Natural killer cell (primary cell): ENCODE measurements around the gene MXD4. TPM values are rescaled to one million over a fixed set of nuclear protein-coding genes. Genes with fewer than 3 reads are reported as not detected.

Experiments used
- ATAC-seq, 3 donors: fragments of 150-1000 bp in 2 of 3; fragments of 200-7000 bp in 1 of 3; cut with Tn5 transposase; 1 replicate in 1 of 3; 2 replicates in 2 of 3; pipeline ENCODE4 v1.10.0; 2021; ENCODE audit warnings: mild to moderate bottlenecking in 2 of 3, moderate library complexity in 2 of 3
- DNase-seq, 2 donors: peaks; one replicate each; pipeline versions ENCODE4 v3.0.0 to v3.0.0-alpha.2; 2013 to 2021; ENCODE audit warnings: mixed read lengths in 1 of 2
- H3K27ac ChIP-seq: one replicate; pipeline ENCODE4 v1.5.1; 2013; ENCODE audit warnings: mild to moderate bottlenecking, low read length
- H3K27me3 ChIP-seq: one replicate; pipeline ENCODE4 v1.6.1; 2013; ENCODE audit warnings: low read length; ENCODE audit not compliant: control insufficient read depth, insufficient read depth
- H3K36me3 ChIP-seq: one replicate; pipeline ENCODE4 v1.6.1; 2013; ENCODE audit warnings: low read length; ENCODE audit not compliant: control insufficient read depth, insufficient read depth
- H3K4me1 ChIP-seq: one replicate; pipeline ENCODE4 v1.6.1; 2013; ENCODE audit warnings: low read length; ENCODE audit not compliant: control insufficient read depth, insufficient read depth
- H3K4me3 ChIP-seq: one replicate; pipeline ENCODE4 v1.5.1; 2013; ENCODE audit warnings: low read length
- H3K9me3 ChIP-seq: one replicate; pipeline ENCODE4 v1.6.1; 2013; ENCODE audit warnings: low read length; ENCODE audit not compliant: control insufficient read depth, insufficient read depth
- H3K27ac Mint-ChIP-seq, 2 donors: one replicate each; pipeline ENCODE4 v1.8.0; 2022; ENCODE audit warnings: mild to moderate bottlenecking in 2 of 2, mixed read lengths in 2 of 2, moderate library complexity in 1 of 2
- H3K27me3 Mint-ChIP-seq, 2 donors: one replicate each; pipeline ENCODE4 v1.8.0; 2022; ENCODE audit warnings: low read depth in 2 of 2, mixed read lengths in 2 of 2
- H3K36me3 Mint-ChIP-seq: one replicate; pipeline ENCODE4 v1.8.0; 2022; ENCODE audit warnings: mixed read lengths
- H3K4me1 Mint-ChIP-seq, 2 donors: one replicate each; pipeline ENCODE4 v1.8.0; 2022; ENCODE audit warnings: mixed read lengths in 2 of 2
- H3K4me3 Mint-ChIP-seq: one replicate; pipeline ENCODE4 v1.8.0; 2022; ENCODE audit warnings: mild to moderate bottlenecking, moderate library complexity, mixed read lengths
- H3K9me3 Mint-ChIP-seq, 2 donors: one replicate each; pipeline ENCODE4 v1.8.0; 2022; ENCODE audit warnings: mixed read lengths in 2 of 2
- WGBS: methylation state at CpG from one replicate; pipeline ENCODE4 v1.1.7; 2013; ENCODE audit warnings: missing lambda C conversion rate; ENCODE audit not compliant: insufficient coverage; 5-methylcytosine and 5-hydroxymethylcytosine counted together
- intact Hi-C: fragments of 100-400 bp; cut with micrococcal nuclease; formaldehyde crosslinking; loops from one replicate; pipeline ENCODE4 v1.14.2; 2022
- total RNA-seq, 4 donors: library from RNA; stranded (reverse); fragments of 120-200 nt in 1 of 4; gene quantifications; one replicate each; pipeline versions ENCODE4 v1.2.3 to v1.2.4, GENCODE V29; 2013 to 2022
- TF ChIP-seq, protein P1 (sequence below): fragments of 200-600 bp; IDR thresholded peaks from one replicate; pipeline ENCODE4 v1.8.0; 2022; ENCODE audit warnings: antibody characterized with exemption

MXD4 gene
- total RNA-seq, 3 donors from 2014 or later (not counting 1 experiment from before 2014, with no cell fraction given) = 141 to 172 (median 166) TPM

DNA sequence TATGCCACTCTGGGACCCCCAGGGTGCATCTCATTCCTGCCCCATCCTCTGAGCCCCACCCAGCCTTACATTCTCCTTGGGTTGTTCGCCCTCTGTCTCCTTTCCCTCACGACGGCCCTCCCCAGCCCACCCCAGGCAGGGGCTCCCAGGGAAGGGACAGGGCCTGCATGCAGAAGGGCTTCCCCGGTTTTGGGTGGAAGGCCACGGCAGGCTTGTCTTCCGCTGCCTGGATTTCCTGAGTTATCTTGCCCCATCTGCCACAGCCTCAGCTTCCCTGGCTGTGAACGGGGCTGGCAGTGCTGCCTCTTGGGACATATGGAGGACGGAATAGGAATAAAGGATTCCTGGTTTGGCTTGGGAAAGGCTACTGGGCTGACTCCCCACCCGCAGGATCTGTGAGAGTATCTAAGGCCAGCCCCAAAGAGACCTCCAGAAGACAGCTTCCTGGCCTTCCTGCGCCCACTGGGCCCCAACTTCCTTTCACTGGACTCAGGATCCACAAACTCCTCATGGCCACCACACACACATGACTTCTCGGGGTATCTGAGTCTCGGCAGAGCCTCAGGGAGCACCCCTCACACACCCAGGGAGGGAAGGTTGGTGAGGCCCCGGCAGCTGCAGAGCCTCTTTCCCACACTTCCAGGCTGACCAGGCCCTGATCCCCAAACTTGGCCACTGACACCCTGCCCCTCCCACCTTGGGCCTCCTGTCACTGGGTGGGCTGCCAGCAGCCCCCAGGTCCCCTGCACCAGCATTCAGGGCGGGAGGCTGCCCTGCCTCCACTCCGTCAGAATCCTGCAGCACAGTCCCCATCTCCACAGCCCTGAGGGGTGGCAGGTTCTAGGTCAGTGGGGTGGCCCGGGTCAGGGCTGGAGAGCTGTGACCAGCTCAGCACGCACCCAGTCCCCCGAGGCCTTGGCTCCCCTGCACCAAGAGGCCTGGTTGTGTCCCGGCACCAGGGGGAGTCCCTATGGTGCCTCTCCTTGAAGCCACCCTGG, 3.5 kb upstream of the MXD4 start:
- intact Hi-C loops = no loop called here
- no peaks in the 10 kb centered on the region for H3K36me3 Mint-ChIP-seq

DNA sequence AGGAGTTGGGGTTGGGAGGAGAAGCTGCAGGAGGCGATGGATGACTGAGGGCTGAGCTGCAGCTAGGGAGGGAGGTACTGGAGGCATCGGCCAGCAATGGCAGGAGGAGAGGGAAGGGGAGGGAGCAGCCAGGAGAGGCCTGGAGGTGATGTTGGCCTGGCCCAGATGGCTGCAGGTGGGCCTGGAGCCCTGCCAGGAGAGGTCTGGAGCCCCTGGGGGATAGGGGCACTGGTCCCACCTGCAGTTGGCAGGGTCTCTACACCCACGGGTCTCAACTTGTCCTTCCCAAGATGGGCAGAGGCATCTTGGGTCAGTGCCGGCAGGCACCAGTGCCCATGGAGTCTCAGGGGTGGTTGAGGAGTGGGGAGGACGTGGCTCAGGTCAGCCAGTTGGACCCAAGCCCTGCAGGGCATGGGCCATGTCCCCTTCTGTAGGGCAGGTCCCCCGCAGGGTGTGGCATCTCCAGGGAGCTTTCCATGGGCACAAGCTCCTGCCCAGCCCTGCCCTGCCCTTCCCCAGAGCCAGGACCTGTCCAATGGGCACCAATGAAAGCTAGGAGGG, 2.7 kb upstream of the MXD4 start:
- Mint-ChIP-seq H3K9me3 (no peaks in the 10 kb centered on the region), H3K36me3 (no peaks in the 10 kb centered on the region), H3K4me3 (no peak overlapping the region), H3K27me3 (no peaks in the 10 kb centered on the region), H3K4me1 (peaks cover 0 to 3% of the 10 kb centered on the region in 2 donors), H3K27ac (no peak overlapping the region)
- ATAC-seq = no peak
- intact Hi-C loops = no loop called here
- no peaks in the 10 kb centered on the region for H3K36me3 ChIP-seq
- WGBS = 87% methylated on average over 6 of the region's 6 CpGs
- peaks cover 26% of the 10 kb centered on the region for H3K4me1 ChIP-seq
- TF ChIP-seq, protein P1, sequence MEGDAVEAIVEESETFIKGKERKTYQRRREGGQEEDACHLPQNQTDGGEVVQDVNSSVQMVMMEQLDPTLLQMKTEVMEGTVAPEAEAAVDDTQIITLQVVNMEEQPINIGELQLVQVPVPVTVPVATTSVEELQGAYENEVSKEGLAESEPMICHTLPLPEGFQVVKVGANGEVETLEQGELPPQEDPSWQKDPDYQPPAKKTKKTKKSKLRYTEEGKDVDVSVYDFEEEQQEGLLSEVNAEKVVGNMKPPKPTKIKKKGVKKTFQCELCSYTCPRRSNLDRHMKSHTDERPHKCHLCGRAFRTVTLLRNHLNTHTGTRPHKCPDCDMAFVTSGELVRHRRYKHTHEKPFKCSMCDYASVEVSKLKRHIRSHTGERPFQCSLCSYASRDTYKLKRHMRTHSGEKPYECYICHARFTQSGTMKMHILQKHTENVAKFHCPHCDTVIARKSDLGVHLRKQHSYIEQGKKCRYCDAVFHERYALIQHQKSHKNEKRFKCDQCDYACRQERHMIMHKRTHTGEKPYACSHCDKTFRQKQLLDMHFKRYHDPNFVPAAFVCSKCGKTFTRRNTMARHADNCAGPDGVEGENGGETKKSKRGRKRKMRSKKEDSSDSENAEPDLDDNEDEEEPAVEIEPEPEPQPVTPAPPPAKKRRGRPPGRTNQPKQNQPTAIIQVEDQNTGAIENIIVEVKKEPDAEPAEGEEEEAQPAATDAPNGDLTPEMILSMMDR = no peak
- H3K27ac ChIP-seq = no peak overlapping the region
- H3K27me3 ChIP-seq = no peaks in the 10 kb centered on the region
- H3K9me3 ChIP-seq = no peaks in the 10 kb centered on the region
- no peak for DNase-seq
- H3K4me3 ChIP-seq = no peak overlapping the region

More for the DNA sequence above, 3.5 kb upstream of the MXD4 start:
- Histone ChIP-seq H3K27ac (no peak overlapping the region), H3K9me3 (no peaks in the 10 kb centered on the region), H3K36me3 (no peaks in the 10 kb centered on the region), H3K27me3 (no peaks in the 10 kb centered on the region), H3K4me3 (no peak overlapping the region), H3K4me1 (peaks cover 18% of the 10 kb centered on the region)
- WGBS = 94% methylated on average over 19 of the region's 19 CpGs
- Mint-ChIP-seq H3K27ac (peak overlapping the region in 1 of 2 donors; percentile 29), H3K4me3 (no peak overlapping the region), H3K27me3 (no peaks in the 10 kb centered on the region), H3K9me3 (no peaks in the 10 kb centered on the region), H3K4me1 (peaks cover 0 to 3% of the 10 kb centered on the region in 2 donors)
- TF ChIP-seq, protein P1 = no peak
- DNase-seq = no peak
- ATAC-seq = no peak

DNA sequence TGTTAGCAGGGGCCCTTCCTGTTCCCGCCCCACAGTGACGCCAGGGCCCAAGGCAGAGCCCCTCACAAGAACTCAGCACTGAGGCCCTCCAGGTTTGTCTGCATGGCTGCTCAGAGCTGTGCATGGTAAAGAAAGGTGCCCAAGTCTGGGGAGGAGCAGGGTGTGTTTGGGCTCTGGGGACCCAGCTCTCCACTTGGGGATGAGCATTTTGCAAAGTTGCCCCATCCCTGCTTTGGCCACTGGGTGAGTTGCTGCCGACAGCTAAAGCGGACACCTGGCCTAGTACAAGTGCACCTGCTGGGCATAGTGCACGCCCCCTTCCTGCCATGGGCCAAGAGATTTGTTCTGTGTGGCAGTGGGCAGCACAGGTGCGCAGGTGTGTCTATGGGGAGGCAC, 2.0 kb upstream of the MXD4 start:
- Histone ChIP-seq H3K4me1 (peaks cover 32% of the 10 kb centered on the region), H3K4me3 (no peak overlapping the region), H3K27ac (no peak overlapping the region), H3K9me3 (no peaks in the 10 kb centered on the region), H3K27me3 (no peaks in the 10 kb centered on the region), H3K36me3 (no peaks in the 10 kb centered on the region)
- Mint-ChIP-seq H3K36me3 (no peaks in the 10 kb centered on the region), H3K27ac (peak overlapping the region in 1 of 2 donors; percentile 73), H3K4me3 (no peak overlapping the region), H3K9me3 (no peaks in the 10 kb centered on the region), H3K4me1 (peaks cover 0 to 3% of the 10 kb centered on the region in 2 donors), H3K27me3 (no peaks in the 10 kb centered on the region)
- TF ChIP-seq, protein P1 = no peak
- DNase-seq = no peak
- intact Hi-C loops = no loop called here
- 87% methylated on average over 6 of the region's 6 CpGs for WGBS
- ATAC-seq = no peak
